Kidney capillary endothelial cell (primary cell): ENCODE measurements around the gene KRT82.
"Not testable (repeated sequence)": the region's sequence is repeated elsewhere in the genome, so short reads cannot be mapped to it uniquely, and the experiment has no call there.

Experiments used
- DNase-seq: peaks from one replicate; pipeline ENCODE4 v3.0.0-alpha.2; 2018; ENCODE audit warnings: low spot score

KRT82 gene

GRCh38 chr12:52360106-52360662 is 46.0 kb downstream of the KRT82 start:
- no peak for DNase-seq

- DNase-seq, result no peak
These were observed 46.5 kb downstream of the KRT82 start for GRCh38 chr12:52359621-52360061.

GRCh38 chr12:52358575-52359350 is 47.4 kb downstream of the KRT82 start:
- no peak for DNase-seq

GRCh38 chr12:52356762-52357580 is 49.2 kb downstream of the KRT82 start:
- no peak for DNase-seq

GRCh38 chr12:52356031-52356761 is 49.9 kb downstream of the KRT82 start:
- DNase-seq, result no peak

- no peak for DNase-seq
These were observed 51.0 kb downstream of the KRT82 start for GRCh38 chr12:52355176-52355575.

DNA sequence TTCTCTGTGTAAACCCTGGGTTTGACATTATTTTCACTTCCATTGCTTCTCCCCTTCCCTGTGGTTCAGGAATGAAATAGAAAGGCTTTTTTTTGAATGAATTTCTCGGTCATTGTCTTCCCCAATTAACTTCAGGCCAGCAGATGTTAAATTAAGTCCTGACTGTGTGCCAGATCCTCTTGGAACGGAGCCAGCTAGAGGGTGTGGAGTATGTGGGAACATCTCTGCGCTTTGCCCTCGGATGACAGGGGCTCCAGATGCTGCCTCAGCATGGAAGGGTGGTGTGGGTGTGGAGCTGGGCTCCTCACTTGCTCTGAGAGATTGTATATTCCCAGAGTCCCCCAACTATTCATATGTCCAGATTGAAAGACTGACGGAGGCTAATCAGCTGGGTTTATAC is 51.9 kb downstream of the KRT82 start:
- no peak for DNase-seq

- no peak for DNase-seq
These were observed 52.4 kb downstream of the KRT82 start for GRCh38 chr12:52353766-52354165.

DNA sequence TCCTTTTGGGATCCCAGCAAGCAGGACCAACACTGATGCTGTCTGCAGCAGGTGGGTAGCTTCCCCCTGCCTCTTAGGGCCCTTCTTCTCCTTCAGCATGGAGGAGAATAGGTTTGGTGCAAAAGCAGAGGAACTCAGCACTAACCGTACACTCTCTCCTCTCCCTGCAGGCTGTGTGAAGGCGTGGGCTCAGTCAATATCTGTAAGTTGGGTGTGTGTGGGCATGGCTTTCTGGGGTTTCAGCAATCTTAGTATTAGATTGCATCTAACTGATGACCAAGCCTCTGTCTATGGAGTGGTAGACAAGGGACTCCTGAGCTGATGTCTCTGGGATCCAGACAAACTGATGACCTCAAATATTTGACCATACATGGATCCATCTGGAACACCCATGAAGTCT is 53.2 kb downstream of the KRT82 start:
- no peak for DNase-seq

- no peak for DNase-seq
These were observed 54.7 kb downstream of the KRT82 start for GRCh38 chr12:52351196-52352059.

- no peak for DNase-seq
These were observed 55.3 kb downstream of the KRT82 start for GRCh38 chr12:52350786-52351185.

DNA sequence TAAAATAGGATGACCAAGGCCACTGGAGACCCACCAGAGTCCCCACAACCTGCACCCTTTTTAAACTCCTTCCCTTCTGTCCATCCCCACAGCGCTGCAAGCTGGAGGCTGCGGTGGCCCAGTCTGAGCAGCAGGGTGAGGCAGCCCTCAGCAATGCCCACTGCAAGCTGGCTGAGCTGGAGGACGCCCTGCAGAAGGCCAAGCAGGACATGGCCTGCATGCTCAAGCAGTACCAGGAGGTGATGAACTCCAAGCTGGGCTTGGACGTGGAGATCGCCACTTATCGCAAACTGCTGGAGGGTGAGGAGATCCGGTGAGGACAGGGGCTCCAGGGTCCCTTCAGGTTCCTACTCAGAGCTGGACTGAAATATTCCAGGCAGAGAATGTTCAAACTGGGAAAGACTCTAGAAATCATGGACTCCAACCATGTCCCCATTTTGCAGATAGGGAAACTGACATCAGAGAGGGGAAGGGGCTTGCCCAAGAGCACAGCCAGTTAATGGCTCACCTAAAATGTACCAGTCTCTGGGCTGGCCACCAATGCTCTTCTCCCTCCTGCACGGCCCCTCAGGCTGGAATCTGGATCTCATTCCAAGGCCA is 56.0 kb downstream of the KRT82 start:
- no peak for DNase-seq

GRCh38 chr12:52349196-52349595 is 56.9 kb downstream of the KRT82 start:
- DNase-seq, result no peak

DNA sequence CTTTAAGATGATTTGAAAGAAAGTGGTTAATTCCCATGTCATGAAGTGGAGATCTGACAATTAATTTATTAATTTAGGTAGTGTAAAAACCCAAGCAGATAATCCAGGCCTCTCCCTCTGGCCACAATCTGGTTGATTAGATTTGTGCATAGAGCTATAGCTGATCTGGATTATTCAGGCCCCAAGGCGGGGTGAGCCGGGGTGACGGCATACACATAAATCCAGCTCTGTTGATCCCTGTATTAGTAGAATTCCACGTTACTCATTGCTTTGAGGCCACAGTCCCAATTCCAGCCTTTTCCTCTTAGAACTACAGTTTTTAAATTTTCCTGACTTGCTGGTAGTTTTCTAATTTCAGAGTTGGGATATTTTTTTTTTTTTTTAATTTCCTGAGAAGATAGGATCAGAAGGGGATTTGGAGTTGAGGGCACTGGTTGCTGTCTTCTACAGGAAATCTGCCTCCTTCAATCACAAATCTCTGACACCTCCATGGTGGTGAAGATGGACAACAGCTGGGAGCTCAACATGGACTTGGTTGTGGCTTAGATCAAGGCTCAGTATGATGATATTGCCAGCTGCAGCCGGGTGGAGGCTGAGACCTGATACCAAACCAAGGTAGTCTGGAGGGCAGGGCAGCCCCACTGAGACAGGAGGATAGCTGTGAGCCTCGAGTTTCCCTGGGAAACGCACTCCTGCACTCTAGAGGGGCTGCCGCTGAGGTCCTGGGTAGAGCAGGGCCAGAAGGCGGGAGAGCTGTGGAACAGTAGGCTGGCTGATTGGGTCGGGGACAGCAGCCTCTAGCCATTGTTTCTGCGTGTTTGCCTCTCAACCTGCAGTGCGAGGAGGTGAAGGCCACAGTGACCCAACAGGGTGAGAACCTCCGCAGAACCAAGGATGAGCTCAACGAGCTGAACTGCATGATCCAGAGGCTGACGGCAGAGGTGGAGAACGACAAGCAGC is 58.3 kb downstream of the KRT82 start:
- no peak for DNase-seq

DNA sequence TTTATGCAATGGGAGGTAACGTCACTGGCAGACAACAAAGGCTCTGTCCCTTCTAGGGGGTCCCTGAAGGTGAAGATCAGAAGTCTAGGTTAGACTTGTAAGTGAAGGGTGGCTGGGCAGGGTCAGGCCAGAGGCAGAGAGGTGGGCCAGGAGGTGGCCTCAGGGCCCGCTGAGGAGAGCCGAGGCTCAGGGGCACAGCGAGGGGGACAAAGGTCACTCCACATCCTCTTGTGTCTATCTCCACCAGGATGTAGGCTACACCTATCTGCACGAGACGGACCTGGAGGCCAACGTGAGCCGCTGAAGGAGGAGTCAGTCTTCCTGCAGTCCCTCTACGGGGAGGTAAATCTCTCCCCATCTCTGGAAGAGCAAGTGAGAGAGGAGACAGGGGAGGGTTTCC is 59.1 kb downstream of the KRT82 start:
- DNase-seq, result no peak

- DNase-seq, result no peak
These were observed 59.5 kb downstream of the KRT82 start for GRCh38 chr12:52346593-52346992.

GRCh38 chr12:52345041-52345440 is 61.1 kb downstream of the KRT82 start:
- DNase-seq, result not testable (repeated sequence)

GRCh38 chr12:52344111-52344510 is 62.0 kb downstream of the KRT82 start:
- no peak for DNase-seq
